K562 (cell line): ENCODE measurements around the gene NDC1. TPM values are rescaled to one million over a fixed set of nuclear protein-coding genes. Genes with fewer than 3 reads are reported as not detected.
A peak's percentile ranks its signal among the peaks of the same experiment; 100 is the strongest.

ENCODE experiments used
- ATF3 ChIP-seq, 2 experiments: fragments of 450-650 bp in 1 of 2; sonication (generic) in 1 of 2; formaldehyde crosslinking in 1 of 2; IDR thresholded peaks in 1 of 2; conservative IDR thresholded peaks in 1 of 2; 2 replicates each; pipeline versions ENCODE4 v1.6.1 to v1.8.1; 2016 to 2023; ENCODE audit warnings: mild to moderate bottlenecking in 2 of 2, moderate library complexity in 2 of 2, inconsistent platforms in 1 of 2, missing genetic modification reagents in 1 of 2
- BCL6 ChIP-seq: fragments of 250-450 bp; sonication (Bioruptor Pico); IDR thresholded peaks from 2 replicates; pipeline ENCODE4 v1.4.0; 2020
- CAMTA2 ChIP-seq: fragments of 250-450 bp; sonication (Bioruptor Pico); conservative IDR thresholded peaks from 2 replicates; pipeline ENCODE4 v1.5.1; 2022
- CEBPG ChIP-seq, 3 experiments: fragments of 200-800 bp in 1 of 3; sonication (Bioruptor generic) in 1 of 3; sonication (generic) in 1 of 3; formaldehyde crosslinking in 1 of 3; IDR thresholded peaks in 2 of 3; conservative IDR thresholded peaks in 1 of 3; 2 replicates each; pipeline versions ENCODE4 v1.6.1 to v1.8.0; 2016 to 2022; ENCODE audit warnings: missing compliant biosample characterization in 2 of 3, missing genetic modification characterization in 2 of 3, mild to moderate bottlenecking in 1 of 3, missing genetic modification reagents in 1 of 3
- CREB3L1 ChIP-seq: fragments of 450-650 bp; IDR thresholded peaks from 2 replicates; pipeline ENCODE4 v1.6.1; 2014; ENCODE audit warnings: low read depth, mild to moderate bottlenecking, moderate library complexity, borderline replicate concordance
- KLF1 ChIP-seq: fragments of 450-650 bp; IDR thresholded peaks from 2 replicates; pipeline ENCODE4 v1.6.1; 2016; ENCODE audit warnings: missing genetic modification characterization, missing compliant biosample characterization
- PHTF2 ChIP-seq: fragments of 250-450 bp; sonication (Bioruptor Pico); IDR thresholded peaks from 2 replicates; pipeline ENCODE4 v1.5.0; 2021; ENCODE audit warnings: mild to moderate bottlenecking
- SMAD1 ChIP-seq: fragments of 150-350 bp; IDR thresholded peaks from 2 replicates; pipeline ENCODE4 v1.6.1; 2014; ENCODE audit warnings: low read length, low read depth; ENCODE audit not compliant: partially characterized antibody
- SMARCC2 ChIP-seq: fragments of 450-650 bp; IDR thresholded peaks from 2 replicates; pipeline ENCODE4 v1.6.1; 2017; ENCODE audit warnings: antibody characterized with exemption, moderate library complexity, mild to moderate bottlenecking, low read depth
- SMC3 ChIP-seq: conservative IDR thresholded peaks from 2 replicates; pipeline ENCODE4 v1.6.1; 2011; ENCODE audit warnings: low read depth, low read length, improper control_type of control experiment; ENCODE audit not compliant: insufficient read depth
- TBP ChIP-seq: optimal IDR thresholded peaks from 2 replicates; pipeline ENCODE3; 2011; ENCODE audit warnings: low read depth, low read length, improper control_type of control experiment
- UBTF ChIP-seq, 2 experiments: IDR thresholded peaks; 2 replicates each; pipeline ENCODE4 v1.6.1; 2012; ENCODE audit warnings: improper control_type of control experiment in 2 of 2, low read depth in 2 of 2, low read length in 2 of 2, borderline replicate concordance in 1 of 2
- ZC3H11A ChIP-seq: IDR thresholded peaks from 2 replicates; pipeline ENCODE4 v1.6.1; 2012; ENCODE audit warnings: low read depth, low read length, improper control_type of control experiment
- ZNF316 ChIP-seq: fragments of 450-650 bp; IDR thresholded peaks from 2 replicates; pipeline ENCODE4 v1.6.1; 2016
- ZNF395 ChIP-seq: fragments of 200-800 bp; sonication (Bioruptor generic); IDR thresholded peaks from 2 replicates; pipeline ENCODE4 v1.6.1; 2017; ENCODE audit warnings: missing genetic modification characterization, missing compliant biosample characterization
- polyA plus RNA-seq, 8 experiments: library from polyadenylated mRNA; depleted of rRNA in 4 of 8; stranded (reverse) in 5 of 8; unstranded in 3 of 8; fragments of >200 nt; fragmentation: Nextera tagmentation in 2 of 8; fragmentation: Illumina TruSeq in 1 of 8; extraction: Ambion mirVana in 2 of 8; extraction: Trizol in 1 of 8; gene quantifications; 2 replicates each; pipeline versions ENCODE4 v1.2.1 to v1.2.3, GENCODE V29; 2011 to 2014; ENCODE audit warnings: inconsistent platforms in 1 of 8, missing spikeins in 1 of 8
- total RNA-seq, 7 experiments: library from RNA; depleted of rRNA in 6 of 7; stranded (reverse); fragments of >200 nt in 6 of 7; fragmentation: Illumina TruSeq in 2 of 7; extraction: Trizol in 2 of 7; gene quantifications; 2 replicates each; pipeline versions ENCODE4 v1.2.1 to v1.2.3, GENCODE V29; 2011 to 2021; ENCODE audit warnings: low replicate concordance in 1 of 7
- TF ChIP-seq, protein P1 (sequence below), 2 experiments: fragments of 450-650 bp; conservative IDR thresholded peaks; 2 replicates each; pipeline ENCODE4 v1.6.1; 2017; ENCODE audit warnings: mild to moderate bottlenecking in 2 of 2, moderate library complexity in 2 of 2
- TF ChIP-seq, protein P2 (sequence below): IDR thresholded peaks from 3 replicates; pipeline ENCODE4 v1.6.1; 2011; ENCODE audit warnings: borderline replicate concordance, mild to moderate bottlenecking; ENCODE audit not compliant: insufficient read length, insufficient read depth

Gene NDC1
- total and polyA plus RNA-seq, 9 of the 15 experiments (the other 6 are each of a cell fraction or from before 2014, with no cell fraction given) = 26.9 to 102 (median 64.5) TPM

DNA sequence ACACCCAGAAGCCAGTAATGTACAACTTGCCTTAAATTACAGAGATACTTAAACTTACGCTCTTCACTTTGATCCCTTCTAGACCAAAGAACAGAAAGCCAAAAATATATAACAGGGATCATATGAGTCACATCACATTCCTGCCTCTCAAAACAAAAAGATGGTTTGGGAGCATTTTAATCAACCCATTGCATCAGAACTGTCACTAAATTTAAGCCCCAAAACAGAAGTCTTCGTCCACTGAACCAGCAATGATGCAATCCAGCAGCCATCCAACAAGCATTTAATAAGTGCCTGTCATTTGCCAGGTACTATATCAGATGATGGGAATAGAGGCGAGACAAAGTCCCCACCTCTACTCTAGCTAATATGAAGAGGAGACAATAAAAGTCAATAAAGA, 56.4 kb downstream of the NDC1 start (continued):
- no peak for TF ChIP-seq SMC3
- TF ChIP-seq SMARCC2 = no peak
- TF ChIP-seq UBTF (IDR thresholded peaks at IDR 0.05; ENCODE audit: borderline replicate concordance in 1 of 2, low read depth in 2 of 2, low read length in 2 of 2) = no peak
- no peak for TF ChIP-seq TBP
- TF ChIP-seq, protein P1, sequence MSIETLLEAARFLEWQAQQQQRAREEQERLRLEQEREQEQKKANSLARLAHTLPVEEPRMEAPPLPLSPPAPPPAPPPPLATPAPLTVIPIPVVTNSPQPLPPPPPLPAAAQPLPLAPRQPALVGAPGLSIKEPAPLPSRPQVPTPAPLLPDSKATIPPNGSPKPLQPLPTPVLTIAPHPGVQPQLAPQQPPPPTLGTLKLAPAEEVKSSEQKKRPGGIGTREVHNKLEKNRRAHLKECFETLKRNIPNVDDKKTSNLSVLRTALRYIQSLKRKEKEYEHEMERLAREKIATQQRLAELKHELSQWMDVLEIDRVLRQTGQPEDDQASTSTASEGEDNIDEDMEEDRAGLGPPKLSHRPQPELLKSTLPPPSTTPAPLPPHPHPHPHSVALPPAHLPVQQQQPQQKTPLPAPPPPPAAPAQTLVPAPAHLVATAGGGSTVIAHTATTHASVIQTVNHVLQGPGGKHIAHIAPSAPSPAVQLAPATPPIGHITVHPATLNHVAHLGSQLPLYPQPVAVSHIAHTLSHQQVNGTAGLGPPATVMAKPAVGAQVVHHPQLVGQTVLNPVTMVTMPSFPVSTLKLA (conservative IDR thresholded peaks at IDR 0.05) = no peak
- TF ChIP-seq ZC3H11A = no peak
- peak; percentile 85 for TF ChIP-seq CEBPG (CRISPR knock-in tag; IDR thresholded peaks at IDR 0.05)
- TF ChIP-seq CEBPG (tag; conservative IDR thresholded peaks at IDR 0.05 in 1 of 2, IDR thresholded peaks at IDR 0.05 in 1 of 2) = peak; percentile 89 to 99
- TF ChIP-seq CREB3L1 = no peak
- TF ChIP-seq ATF3 (IDR thresholded peaks at IDR 0.05) = peak; percentile 92
- TF ChIP-seq ATF3 (CRISPR knock-in tag; conservative IDR thresholded peaks at IDR 0.05) = no peak
- TF ChIP-seq, protein P2, sequence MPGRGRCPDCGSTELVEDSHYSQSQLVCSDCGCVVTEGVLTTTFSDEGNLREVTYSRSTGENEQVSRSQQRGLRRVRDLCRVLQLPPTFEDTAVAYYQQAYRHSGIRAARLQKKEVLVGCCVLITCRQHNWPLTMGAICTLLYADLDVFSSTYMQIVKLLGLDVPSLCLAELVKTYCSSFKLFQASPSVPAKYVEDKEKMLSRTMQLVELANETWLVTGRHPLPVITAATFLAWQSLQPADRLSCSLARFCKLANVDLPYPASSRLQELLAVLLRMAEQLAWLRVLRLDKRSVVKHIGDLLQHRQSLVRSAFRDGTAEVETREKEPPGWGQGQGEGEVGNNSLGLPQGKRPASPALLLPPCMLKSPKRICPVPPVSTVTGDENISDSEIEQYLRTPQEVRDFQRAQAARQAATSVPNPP = no peak
- TF ChIP-seq ZNF395 (CRISPR knock-in tag) = no peak
- TF ChIP-seq KLF1 = no peak
- 0 out of 2 replicates have a peak, but pooled peaks have one; percentile 29 for TF ChIP-seq BCL6 (CRISPR knock-in tag)
- no peak for TF ChIP-seq CAMTA2 (CRISPR knock-in tag)
- TF ChIP-seq SMAD1 = no peak
- no peak for TF ChIP-seq PHTF2 (CRISPR knock-in tag)
- no peak for TF ChIP-seq ZNF316
